Stimulated activated naive CD4-positive, alpha-beta T cell (primary cell): Measurements from ENCODE around the gene CPZ.

ENCODE experiments used
- DNase-seq, 6 experiments: peaks; one replicate each; lab custom pipeline; 2025; lab: John Stamatoyannopoulos, UW

The CPZ gene

DNA sequence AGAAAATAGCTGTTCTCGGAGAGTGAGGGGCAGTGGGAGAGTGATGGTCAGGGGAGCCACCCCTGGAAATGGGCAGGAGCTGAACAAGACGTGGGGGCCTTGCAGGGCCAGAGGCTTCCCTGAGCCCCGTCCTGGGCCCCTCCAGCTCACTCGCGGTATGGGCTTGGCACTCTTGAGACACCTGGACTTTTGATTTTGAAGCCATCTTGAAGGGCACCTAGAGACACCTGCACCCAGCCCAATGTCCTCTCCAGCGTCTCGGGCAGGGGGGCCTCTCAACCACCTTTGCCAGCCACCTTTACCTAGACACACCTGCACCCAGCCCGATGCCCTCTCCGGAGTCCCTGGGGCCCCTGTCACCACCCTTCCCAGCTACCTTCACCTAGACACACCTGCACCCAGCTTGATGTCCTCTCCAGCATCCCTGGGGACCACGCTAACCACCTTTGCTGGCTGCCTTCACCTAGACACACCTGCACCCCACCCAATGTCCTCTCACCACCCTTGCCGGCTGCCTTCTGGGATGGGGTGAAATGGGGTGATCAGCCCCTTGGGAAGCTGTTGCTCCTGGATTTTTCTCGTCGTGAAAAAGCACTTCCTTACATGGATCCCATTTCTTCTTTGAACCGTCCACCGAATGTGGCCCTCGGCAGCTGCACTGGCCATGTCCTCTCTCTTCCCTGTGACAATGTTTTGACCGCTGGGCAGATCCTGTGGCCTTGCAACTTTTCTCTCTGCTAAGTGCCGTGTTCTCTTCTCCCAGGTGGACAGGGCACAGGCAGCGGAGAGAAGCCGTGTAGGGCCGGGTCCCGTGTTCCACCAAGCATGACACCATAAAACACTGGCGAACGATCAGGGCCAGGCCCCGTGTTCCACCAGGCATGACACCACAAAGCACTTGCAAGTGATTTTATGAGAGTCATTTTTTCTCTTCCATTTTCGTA, 47.5 kb downstream of the CPZ start:
- no peak for DNase-seq

DNA sequence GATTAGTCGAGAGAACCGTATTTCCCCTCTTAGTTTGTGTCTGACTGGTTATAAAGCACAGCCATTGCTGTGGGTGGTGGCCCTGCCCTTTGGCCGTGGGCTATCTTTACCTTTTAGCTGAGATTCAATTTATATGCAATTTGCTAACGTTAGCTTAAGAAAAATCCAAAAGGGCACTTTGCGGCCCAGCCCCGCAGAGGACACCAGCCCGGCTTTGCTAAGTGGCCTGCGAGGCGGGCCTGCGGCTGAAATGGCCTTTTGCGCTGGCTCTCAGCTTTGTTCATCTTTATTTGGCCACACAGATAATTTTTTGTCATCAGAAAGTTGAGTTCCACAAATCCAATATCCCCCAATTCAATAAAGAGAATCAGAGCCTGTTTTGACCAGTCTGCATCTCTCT, 48.3 kb downstream of the CPZ start:
- no peak for DNase-seq

DNA sequence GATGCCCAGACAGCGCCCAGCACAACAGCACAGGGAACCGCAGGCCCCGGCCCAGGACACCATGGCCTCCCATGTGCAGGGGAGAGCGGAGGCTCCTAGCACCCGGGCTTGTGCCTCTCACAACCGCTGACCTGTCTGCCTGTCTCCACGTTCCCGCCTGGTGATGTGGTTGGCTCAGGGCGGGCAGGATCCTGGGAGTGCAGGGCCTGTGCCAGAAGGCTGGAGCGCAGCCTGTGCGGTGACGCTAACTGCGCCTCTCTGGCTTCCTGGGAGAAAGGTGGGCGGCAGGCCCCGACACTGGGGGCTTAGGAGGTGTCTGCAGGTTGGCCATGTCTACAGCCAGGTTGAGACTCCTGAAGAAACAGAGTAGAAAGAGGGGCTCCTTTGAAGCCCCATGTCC, 48.7 kb downstream of the CPZ start:
- DNase-seq, result no peak

DNA sequence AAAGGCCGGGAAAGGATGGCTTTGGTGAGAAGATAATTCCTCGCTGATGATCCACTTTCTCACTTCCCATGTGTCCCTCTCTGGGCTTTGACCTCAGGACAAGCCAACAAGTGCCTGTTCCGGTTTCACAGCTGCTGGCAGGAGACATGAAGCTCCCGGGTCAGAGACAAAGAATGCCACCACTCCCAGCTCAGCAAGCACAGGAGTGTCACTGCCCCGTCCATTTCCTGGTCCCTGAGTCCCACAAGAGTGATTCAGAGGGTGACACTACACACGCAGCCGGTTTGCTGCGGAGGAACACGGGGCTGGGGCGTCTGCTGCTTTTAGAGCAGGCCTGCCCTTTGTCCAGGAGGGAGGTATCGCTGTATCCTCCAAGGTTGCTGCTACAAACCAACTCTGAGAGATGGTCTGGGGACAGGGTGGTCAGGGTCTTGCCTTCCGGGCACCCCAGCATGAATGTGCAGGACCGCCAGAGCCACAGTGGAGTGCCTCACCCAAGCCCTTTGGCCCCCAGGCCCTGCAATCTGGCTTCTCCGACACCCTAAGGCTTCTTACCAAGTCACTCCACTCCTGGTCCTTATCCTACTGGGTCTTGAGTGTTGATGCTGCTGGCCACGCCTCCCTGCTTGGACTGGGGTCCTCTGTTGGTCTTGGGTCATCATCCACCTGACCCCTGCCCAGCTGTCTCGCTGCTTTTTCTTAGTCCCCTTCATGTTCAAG, 49.5 kb downstream of the CPZ start:
- no peak for DNase-seq

GRCh38 chr4:8642651-8643321, 50.2 kb downstream of the CPZ start:
- DNase-seq, result no peak

DNA sequence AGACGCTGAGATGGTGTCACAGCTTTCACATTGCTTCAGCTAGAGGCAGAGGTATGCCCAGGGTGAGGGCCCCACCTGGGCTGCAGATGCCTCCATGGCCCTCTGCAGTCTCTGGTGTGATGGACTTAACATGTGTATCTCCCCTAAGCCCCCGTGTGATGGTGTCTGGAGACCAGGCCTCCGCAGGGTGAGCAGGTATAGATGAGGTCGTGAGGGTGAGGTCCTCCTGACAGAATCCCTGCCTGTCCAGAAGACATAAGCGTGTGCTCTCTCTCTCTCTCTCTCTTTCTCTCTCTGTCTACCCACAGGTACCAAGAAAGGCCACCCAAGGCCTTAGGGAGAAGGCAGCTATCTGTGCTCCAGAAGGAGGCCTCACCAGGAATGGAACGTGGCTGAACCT, 50.9 kb downstream of the CPZ start:
- DNase-seq, result no peak

DNA sequence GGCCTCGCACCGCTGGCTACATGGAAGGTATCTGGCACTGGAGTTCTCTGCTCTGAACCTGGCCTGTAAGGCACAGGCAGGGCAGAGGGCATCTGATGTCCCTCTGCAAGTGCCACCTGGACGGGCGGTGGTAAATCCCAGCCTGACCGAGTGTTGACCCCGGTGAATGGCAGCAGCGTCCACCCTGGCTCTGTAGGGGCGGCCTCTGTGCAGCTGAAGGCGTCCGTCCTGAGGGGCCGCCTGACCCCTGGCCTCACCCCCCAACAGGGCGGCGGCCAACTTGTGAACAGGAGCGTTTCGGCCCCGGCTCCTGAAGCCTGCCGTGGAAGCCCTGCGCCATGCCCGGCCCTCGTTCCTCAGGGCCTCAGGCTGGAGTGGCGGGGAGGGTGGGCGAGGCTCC, 51.4 kb downstream of the CPZ start:
- no peak for DNase-seq

- DNase-seq, result no peak
These were observed 51.9 kb downstream of the CPZ start for GRCh38 chr4:8644461-8644891.

- DNase-seq, result no peak
These were observed 52.6 kb downstream of the CPZ start for GRCh38 chr4:8644966-8645752.

DNA sequence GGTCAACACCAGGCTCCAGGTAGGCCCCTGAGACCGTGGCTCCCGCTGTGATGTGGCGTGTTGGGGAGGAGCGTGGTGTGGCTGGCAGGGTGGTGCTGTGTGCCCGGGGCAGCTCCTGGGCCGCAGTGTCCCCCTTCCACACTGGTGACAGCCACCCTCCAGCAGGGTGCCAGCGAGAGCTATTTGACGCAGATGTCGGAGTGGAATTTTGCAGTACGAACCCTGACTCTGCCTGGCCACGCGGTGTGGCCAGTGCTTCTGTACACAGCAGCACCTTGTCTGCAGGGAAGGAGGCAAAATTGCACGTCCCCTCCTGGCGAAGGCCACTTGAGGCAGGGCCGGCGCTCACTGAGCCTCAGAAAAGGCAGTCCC, 53.2 kb downstream of the CPZ start:
- DNase-seq, result no peak

- DNase-seq, result no peak
These were observed 53.9 kb downstream of the CPZ start for GRCh38 chr4:8646296-8647093.

DNA sequence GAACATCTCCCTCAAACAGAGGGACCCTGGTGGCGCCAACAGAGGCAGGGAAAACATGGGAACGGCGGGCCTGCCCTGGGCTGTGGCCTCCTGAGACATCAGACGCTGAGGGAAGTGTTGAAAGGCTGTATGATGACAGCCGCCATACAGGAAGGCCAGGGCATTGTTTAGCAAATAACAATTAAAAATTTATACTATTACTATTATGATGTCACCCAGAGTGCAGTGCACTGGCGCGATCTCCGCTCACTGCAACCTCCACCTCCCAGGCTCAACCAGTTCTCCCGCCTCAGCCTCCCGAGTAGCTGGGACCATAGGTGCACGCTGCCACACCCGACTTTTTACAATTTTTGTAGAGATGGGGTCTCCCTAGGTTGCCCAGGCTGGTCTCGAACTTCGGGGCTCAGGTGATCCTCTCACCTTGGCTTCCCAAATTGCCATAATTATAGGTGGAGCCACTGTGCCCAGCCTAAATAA, 54.6 kb downstream of the CPZ start:
- DNase-seq, result no peak

GRCh38 chr4:8647626-8648025, 55.1 kb downstream of the CPZ start:
- DNase-seq, result no peak

DNA sequence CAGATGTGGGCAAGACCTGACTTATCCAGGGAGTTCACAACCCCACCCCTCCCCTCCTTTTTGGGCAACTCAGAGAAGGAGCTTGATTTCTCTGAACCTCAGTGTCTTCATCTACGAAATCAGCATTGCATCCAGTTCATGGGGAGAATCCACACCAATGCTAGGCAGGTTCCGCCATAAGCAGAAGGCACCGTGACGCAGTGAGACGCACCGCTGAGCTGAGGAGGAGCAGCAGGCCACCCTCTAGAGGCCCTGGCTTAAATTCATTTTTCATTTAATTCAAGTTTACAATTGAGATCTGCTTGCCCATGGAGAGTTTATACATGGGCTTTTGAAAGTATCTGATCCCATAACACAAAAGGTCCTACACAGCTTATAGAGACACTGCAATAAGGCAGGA, 55.7 kb downstream of the CPZ start:
- no peak for DNase-seq

DNA sequence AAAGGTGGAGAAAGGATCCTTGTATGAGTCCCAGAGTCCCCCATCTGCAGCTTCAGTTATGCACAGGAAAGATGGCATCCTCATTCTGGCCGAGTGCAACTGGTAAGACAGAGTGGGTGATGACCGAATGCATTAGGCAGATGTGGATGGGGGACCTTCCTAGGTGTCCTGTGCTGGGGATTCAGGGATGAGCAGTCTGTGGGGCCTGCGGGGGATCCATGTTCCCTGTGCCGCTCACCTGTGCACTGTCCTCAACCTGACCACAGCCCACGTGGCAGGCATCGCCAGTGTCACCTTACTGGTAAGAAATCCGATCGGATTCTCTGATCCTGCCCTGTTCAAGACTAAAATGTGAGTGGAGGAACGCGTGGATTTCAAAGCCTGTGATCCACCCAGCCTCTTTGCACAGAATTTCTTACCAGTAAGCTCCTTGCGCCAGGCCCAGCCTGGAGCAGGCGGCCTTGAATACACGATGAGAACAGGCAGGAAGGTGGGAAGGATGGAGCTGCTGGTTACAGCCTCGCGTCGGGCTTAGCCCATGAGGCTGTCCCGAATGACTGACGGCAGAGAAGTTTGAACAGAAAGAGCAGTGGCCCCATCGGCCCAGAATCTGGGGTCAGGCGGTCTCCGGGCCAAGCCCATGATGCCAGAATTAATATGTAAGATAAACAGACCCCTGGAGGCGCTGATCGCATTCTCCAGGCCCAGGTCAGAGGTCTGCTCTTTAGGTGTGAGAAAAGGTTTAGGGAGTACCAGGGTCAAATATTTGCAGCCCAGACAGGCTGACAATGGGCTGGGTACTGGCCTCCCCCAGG, 56.5 kb downstream of the CPZ start:
- no peak for DNase-seq

DNA sequence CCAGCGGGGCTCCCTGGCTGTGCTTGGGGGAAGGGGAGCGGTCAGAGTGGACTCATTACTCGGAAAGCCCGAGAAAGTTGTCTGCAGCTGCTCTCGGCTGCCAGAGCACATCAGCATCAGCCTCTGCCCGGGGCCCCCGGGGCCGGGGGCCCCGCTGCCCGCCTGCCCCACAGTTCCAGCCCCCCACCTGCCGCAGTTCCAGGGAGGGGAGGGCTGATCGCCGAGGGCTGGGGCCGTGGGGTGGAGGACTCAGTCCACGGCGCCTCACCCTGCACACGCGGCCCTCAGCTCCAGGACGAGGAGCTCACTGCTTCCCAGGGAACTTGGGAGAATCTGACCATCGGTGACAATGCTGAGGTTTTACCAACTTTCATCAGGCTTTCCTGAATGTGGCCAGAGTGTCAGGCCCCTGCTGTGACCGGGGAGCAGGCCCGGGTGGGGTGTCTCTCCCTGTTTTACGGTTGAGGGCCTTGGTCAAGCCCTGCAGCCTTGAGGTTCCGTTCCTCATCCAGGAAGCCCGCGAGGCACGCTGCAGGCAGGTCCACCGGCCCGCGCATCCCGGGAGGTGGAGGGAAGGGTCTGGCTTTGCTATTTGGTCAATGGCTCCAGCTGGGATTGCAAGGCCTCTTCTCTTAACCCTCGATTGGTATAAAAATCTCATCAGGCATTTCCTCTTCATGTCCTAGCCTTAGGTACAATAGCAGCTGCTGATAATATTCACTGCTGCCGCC, 57.2 kb downstream of the CPZ start:
- DNase-seq, result no peak

DNA sequence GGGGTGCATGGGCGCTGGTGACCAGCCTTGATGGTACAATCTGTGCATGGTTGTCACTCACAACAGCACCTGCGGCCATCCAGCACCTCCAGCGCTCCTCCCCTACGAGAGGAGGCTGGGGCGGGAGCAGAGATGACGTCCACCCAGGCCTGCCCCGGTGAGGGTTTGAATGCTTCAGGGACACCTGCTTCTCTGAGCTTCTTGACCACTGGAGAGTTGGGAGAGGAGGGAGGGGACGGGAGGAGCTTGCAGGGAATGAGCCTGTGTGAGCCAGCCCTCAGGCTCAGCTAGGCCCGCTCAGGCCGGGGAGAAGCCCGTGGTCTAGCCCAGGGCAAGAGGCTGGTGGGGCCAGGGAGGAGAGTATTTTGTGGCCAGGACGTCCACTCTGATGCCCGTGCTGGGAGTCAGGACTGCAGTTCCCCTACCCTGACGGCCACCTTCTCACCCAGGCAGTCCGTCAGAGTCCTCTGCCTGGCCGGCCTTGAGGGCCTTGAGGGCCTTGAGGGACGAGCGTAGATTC, 59.2 kb downstream of the CPZ start:
- no peak for DNase-seq

DNA sequence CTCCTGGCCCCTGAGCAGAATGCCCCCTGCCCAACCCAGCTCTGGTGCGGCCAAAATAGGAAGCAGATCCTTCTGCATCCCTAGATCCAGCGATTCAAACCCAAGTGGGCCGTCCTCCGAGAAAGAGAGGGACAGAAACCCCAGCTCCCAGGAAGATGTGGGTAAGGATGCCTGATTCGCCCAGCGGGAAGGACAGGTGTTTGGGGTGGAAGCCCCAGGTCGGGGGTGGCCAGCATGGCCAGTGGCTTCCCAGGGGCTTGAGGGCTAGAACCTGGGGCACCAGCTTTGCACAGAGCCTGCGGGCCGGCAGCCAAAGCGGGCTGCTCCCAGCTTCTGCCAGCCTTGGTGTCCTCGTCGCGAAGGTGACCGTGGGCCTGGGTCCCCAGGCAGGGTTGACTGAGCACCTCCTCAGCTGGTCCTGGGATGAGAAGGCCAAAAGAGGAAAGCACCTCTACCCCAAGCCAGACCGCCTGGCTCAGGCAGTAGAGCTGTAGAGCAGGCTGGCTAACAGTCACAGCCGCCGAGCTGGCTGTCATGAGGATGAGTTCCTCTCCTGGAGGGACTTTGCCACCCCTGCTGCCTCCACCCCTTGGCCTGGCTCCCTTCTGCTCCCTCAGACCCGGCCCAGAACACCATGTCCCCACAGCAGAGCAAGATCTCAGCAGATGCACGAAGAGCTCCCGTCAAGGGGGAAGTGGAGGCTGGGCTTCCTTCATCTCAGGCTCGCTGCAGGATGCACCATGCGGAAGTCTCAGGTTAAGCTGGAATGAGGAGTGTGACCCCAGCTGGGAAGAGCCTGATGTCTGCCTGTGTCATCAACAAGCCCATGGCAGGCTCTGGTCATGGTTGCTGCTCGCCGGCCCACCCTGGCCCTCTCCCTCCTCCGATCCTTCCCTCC, 59.9 kb downstream of the CPZ start:
- no peak for DNase-seq
